DND-41 (cell line): ENCODE results near the gene PRLH.

Experiments used
- EZH2 ChIP-seq: IDR thresholded peaks from 3 replicates; pipeline ENCODE4 v1.6.1; 2012; ENCODE audit warnings: borderline replicate concordance, low read depth, mild to moderate bottlenecking, moderate library complexity, low read length, inconsistent platforms; ENCODE audit not compliant: severe bottlenecking
- TF ChIP-seq, protein P1 (sequence below): IDR thresholded peaks from 2 replicates; pipeline ENCODE4 v1.5.1; 2012; ENCODE audit warnings: borderline replicate concordance, low read length, moderate library complexity, mild to moderate bottlenecking; ENCODE audit not compliant: poor library complexity, severe bottlenecking; ENCODE audit errors: extremely low read depth

- TF ChIP-seq, protein P1, sequence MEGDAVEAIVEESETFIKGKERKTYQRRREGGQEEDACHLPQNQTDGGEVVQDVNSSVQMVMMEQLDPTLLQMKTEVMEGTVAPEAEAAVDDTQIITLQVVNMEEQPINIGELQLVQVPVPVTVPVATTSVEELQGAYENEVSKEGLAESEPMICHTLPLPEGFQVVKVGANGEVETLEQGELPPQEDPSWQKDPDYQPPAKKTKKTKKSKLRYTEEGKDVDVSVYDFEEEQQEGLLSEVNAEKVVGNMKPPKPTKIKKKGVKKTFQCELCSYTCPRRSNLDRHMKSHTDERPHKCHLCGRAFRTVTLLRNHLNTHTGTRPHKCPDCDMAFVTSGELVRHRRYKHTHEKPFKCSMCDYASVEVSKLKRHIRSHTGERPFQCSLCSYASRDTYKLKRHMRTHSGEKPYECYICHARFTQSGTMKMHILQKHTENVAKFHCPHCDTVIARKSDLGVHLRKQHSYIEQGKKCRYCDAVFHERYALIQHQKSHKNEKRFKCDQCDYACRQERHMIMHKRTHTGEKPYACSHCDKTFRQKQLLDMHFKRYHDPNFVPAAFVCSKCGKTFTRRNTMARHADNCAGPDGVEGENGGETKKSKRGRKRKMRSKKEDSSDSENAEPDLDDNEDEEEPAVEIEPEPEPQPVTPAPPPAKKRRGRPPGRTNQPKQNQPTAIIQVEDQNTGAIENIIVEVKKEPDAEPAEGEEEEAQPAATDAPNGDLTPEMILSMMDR: no peak
- no peak for TF ChIP-seq EZH2
These were observed 9.4 kb upstream of the PRLH start for GRCh38 chr2:237556773-237557632.
